ENCODE measurements around the gene SLC6A6.
"Not testable (repeated sequence)": the region's sequence is repeated elsewhere in the genome, so short reads cannot be mapped to it uniquely, and the experiment has no call there.

SLC6A6 gene

GRCh38 chr3:14437705-14438104, 35.3 kb downstream of the SLC6A6 start:
- not testable (repeated sequence) for DNase-seq

DNA sequence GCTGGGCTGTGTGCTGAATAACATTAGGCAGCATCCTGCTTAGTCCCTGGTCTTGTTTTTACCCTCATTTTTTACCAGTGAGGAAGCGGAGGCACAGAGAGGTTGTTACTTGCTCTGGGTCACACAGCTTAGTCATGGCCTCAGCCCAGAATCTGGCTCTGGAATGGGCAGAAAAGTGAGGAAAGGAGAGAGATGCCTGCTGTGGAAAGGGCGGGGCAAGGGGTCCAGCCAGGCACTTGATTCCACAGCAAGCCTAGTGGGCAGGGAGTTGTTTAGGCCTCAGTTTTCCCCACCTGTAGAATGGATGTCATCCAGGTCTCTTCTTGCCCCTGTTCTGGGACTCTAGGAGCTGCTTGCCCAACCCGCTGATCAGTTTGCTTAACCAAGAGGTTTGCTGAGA, 35.9 kb downstream of the SLC6A6 start:
- no peak for DNase-seq

- DNase-seq, result no peak
Measured at GRCh38 chr3:14438929-14439328, 36.5 kb downstream of the SLC6A6 start.

DNA sequence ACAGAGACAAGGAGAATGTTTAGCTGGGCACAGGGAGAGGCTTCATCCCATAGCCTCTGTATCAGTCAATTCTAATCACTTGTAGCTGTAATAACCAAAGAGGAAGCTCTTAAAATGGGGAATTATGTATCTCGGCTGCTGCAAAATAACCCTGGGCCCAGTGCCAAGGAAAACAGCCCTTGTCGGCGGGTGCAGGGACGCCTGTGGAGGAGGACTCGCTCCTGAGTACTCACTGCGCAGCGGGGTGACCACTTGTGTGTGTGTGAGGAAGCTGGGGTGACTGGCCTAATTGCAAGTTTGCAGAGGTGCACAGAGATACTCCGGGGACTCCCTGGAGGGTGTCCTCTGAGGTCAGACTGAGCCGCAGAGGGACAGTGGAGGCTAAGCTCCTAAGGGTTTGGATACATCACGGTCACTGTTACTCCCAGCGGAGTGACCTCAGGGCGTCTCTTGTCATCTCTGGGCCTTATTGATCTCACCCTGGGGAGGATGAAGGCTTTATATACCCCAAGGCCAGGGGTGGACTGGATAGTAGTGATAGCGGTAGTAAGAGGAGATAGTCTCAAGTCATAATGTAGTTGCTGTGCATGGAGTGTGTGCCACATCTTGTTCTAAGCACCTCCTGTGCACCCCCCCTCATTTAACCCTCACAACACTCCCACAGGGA, 37.2 kb downstream of the SLC6A6 start:
- DNase-seq, result no peak

- no peak for DNase-seq
Measured at GRCh38 chr3:14440168-14440518, 37.7 kb downstream of the SLC6A6 start.

GRCh38 chr3:14440531-14441239, 38.3 kb downstream of the SLC6A6 start:
- DNase-seq, result no peak

DNA sequence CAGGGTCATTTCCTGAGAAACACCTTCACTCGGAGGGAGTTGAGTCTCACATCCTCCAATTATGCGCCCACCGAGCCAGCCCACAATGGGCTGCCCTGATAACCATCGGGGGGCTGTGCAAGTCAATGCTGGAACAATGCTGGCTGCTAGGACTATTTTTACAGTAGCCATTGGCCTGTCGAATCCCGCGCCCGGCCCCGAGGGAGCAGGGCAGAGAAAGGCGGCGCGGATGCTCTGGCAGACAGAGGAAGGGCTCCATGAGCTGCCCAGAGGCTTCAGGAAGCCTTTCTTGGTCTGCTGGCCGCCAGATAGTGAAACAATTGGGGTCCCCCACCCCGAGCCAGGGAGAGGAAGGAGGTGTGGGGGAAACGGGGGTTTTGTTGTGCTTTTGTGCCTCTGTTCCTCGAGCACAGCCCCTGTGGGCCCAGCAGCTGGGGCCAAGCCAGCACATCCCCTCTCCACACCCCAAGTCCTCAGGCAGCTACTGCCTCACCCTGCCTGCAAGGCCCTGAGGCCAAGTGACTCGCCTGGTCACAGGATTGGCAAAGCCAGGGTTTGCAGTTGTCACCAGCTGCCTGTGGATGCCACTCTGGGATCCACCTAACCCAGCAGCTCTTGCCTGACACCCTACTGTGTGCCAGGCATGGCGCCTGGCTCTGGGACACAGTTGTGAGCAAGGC, 39.0 kb downstream of the SLC6A6 start:
- no peak for DNase-seq

DNA sequence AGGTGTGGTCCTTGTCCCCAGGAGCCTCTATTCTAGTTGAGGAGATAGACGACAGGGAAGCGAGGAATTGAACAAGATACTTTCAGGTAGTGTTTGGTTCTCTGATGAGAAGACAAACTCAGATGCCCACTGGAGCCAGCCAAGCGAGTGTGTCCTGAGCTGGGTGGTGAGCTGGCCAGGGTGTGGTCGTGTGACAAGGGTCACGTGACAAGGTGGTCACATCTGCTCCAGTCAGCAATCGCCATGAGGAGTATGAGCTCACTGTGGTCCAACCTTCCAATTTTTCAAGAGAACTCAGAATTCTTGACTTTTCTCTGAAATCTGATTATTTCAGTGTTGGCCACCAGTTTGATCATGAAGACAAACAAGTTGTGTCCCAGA, 39.5 kb downstream of the SLC6A6 start:
- DNase-seq, result no peak

DNA sequence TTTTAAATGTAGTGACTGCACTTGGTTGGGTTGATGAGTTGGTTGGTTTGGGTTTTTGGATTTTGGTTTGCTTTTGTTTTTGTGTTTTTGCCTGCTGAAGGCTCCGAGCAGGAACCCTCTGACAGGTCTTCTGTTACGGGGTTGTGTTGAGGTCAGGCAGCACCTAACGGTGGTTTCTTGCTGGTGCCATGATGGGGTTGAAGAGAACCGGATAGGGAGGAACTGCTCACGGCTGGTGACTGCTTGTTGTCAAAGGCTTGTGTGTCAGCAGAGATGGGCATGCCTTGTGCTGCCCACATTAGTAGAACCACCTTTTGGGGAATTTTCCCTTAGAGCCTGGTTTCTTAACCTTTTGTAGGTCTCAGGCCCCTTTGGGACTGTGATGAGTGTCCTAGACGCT, 42.0 kb downstream of the SLC6A6 start:
- no peak for DNase-seq

- no peak for DNase-seq
Measured at GRCh38 chr3:14445773-14446172, 43.4 kb downstream of the SLC6A6 start.

GRCh38 chr3:14446988-14447570, 44.7 kb downstream of the SLC6A6 start:
- DNase-seq, result no peak

DNA sequence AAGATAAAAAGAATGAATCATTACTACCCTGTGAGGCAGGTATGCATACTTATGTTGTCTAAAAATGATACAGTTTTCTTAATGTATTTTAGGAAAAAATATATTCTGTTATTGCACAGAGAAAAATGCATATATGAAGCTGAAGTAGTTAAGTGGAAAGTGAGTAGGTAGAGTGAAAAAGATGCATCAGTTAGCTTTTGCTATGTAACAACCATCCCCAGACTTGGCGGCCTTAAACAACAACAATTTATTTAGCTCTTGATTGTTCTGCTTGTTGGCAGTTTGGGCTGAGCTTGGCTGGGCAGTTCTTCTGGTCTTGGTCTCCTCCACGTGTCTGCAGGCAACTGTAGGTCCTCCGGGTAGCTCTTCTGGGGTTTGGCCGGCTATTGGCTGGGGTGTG, 45.7 kb downstream of the SLC6A6 start:
- DNase-seq, result no peak

GRCh38 chr3:14448756-14449727, 46.6 kb downstream of the SLC6A6 start:
- no peak for DNase-seq

GRCh38 chr3:14450506-14450905, 48.1 kb downstream of the SLC6A6 start:
- no peak for DNase-seq

- no peak for DNase-seq
Measured at GRCh38 chr3:14450922-14451606, 48.7 kb downstream of the SLC6A6 start.

GRCh38 chr3:14451844-14452739, 49.7 kb downstream of the SLC6A6 start:
- no peak for DNase-seq

DNA sequence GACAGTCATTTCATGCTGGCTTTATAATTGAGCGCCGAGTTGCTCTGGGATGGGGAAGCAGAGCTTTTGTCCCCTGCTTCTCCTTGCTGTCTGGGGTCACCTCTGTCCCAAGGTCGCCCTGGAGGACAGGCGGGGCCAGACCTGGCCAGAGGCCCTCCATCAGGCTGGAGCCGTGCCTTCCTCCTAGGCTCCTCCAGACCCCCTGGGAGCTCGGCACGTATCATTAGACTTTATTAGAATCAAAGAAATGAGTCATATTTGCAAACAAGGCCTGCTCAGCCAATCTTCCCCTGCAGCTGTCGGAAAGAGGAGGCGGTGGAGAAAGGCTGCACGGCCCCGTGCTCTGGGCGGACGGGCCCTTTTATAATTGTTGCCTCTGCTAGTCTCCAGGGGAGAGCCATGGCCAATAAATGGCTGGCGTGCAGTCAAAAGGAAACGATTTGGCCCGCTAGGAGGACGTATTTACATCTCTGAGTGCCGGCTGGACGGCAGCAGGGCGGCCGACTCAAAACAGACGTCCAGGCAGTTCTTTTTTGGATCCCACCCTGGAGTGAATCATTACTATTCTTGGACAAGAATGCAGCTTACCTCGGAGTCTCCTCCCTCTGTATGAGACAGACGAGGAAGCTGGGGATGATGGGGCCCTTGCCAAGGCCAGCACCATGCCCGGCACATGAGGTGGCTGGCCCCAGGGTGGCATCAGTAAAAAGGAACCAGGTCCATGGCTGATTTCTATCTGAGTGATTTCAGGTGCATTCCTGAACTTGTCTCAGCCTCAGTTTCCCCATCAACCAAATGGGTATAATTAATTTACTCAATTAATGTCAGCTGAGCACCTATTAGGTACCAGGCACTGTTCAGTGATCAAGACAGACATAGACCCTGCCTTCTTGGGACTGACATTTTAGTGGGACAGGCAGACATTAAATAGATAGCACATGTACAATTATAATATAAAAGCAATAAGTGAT, 50.6 kb downstream of the SLC6A6 start:
- DNase-seq, result no peak

DNA sequence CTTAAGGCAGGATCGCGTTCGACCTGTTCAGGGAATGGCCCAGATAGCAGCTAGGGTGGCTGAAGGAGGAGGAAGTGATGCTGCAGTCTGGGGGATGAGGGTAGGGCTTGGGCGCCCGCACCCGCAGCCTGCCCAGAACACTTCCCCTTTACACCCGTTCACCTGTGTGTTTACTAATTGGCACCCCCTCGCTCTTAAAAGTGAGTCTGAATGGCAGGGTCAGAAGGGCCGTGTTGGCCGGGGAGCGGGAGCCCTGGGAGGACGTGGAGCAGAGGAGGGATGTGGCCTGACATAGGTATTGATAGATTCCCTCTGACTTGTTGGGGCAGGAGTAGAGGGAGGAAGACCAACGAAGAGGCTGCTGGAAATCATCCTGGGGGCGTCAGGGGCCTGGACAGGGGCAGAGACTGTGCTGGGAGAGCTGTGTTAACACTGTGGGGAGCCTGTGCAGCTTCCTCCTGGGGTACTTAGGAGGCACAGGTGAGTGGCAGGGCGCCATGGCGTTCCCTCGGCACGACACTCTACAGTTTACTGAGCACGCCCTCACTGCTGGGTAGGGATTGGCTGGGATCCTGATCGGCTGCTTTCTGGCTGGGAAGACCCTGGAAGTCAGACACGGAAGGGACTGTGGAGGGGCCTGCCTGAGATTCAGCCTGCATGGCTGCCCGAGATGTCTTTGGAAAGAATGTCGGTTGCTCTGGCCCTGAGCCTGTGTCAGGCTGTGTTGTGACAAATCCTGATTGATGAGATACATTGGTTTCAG, 51.7 kb downstream of the SLC6A6 start:
- no peak for DNase-seq
